Thyroid gland (tissue), 4 donors: ENCODE data around the gene IL26. TPM values are rescaled to one million over a fixed set of nuclear protein-coding genes. Genes with fewer than 3 reads are reported as not detected.

Experiments used
- DNase-seq, 2 donors: peaks; one replicate each; pipeline ENCODE4 v3.0.0-alpha.2; 2019
- H3K27ac ChIP-seq, 3 donors: fragments of 200-600 bp; sonication (generic); 1 replicate in 2 of 3; 2 replicates in 1 of 3; pipeline ENCODE4 v1.5.1; 2016 to 2019; ENCODE audit warnings: mild to moderate bottlenecking in 1 of 3, moderate library complexity in 1 of 3
- H3K27me3 ChIP-seq: fragments of 200-600 bp; sonication (generic); one replicate; pipeline ENCODE4 v1.5.1; 2019
- H3K36me3 ChIP-seq, 2 donors: fragments of 200-600 bp; sonication (generic); one replicate each; pipeline ENCODE4 v1.5.1; 2016 to 2019
- H3K4me1 ChIP-seq, 2 donors: fragments of 200-600 bp; sonication (generic); one replicate each; pipeline ENCODE4 v1.5.1; 2017 to 2019
- H3K4me3 ChIP-seq, 3 donors: fragments of 200-600 bp; sonication (generic); replicated peaks in 1 of 3; 1 replicate in 2 of 3; 2 replicates in 1 of 3; pipeline ENCODE4 v1.5.1; 2016; ENCODE audit warnings: mild to moderate bottlenecking in 1 of 3
- H3K9me3 ChIP-seq: fragments of 200-600 bp; sonication (generic); one replicate; pipeline ENCODE4 v1.5.1; 2017
- POLR2A ChIP-seq, 2 donors: fragments of 450-650 bp; IDR thresholded peaks; one replicate each; pipeline ENCODE4 v1.6.1; 2017; ENCODE audit warnings: antibody characterized with exemption in 2 of 2, mild to moderate bottlenecking in 2 of 2, moderate library complexity in 1 of 2
- WGBS, 2 donors: methylation state at CpG; one replicate each; pipeline ENCODE4 v1.1.5; 2017; 5-methylcytosine and 5-hydroxymethylcytosine counted together
- intact Hi-C: fragments of 100-400 bp; cut with DNase I; formaldehyde crosslinking; loops from one replicate; pipeline ENCODE4 v1.15.1; 2023
- total RNA-seq, 4 donors: library from RNA; depleted of rRNA; stranded (reverse); fragments of >200 nt; gene quantifications; one replicate each; pipeline ENCODE4 v1.2.3, GENCODE V29; 2016
- TF ChIP-seq, protein P1 (sequence below), 6 experiments: fragments of 200-600 bp in 3 of 6; fragments of 450-650 bp in 3 of 6; sonication (generic) in 3 of 6; IDR thresholded peaks; one replicate each; pipeline ENCODE4 v1.5.1; 2016 to 2019; ENCODE audit warnings: antibody characterized with exemption in 6 of 6, mild to moderate bottlenecking in 2 of 6, inconsistent platforms in 1 of 6, moderate library complexity in 1 of 6

Gene IL26
- total RNA-seq, 4 donors from 2014 or later = not detected

DNA sequence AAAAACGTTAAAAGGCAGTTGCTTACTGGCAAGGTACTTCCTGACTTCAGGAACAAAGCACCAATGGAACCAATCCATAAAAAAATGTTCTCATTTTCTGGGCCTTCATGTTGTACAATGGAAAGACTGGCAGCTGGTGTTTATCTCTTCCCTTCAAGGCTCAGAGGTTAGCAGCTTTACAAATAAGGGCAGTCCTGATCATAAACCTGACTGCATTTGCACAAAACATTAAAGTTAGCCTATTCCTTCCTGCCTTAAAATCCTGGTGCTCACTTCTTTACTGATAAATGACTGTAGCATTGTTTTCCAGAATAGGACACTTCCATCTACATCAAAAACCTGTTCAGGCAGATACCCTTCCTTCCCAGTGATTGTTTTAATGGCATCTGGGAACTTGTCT is 19.2 kb downstream of the IL26 start:
- WGBS, 2 donors = 42 to 64% methylated on average over 1 of the region's 1 CpG
- no peak for TF ChIP-seq POLR2A (IDR thresholded peaks at IDR 0.05)
- TF ChIP-seq, protein P1, sequence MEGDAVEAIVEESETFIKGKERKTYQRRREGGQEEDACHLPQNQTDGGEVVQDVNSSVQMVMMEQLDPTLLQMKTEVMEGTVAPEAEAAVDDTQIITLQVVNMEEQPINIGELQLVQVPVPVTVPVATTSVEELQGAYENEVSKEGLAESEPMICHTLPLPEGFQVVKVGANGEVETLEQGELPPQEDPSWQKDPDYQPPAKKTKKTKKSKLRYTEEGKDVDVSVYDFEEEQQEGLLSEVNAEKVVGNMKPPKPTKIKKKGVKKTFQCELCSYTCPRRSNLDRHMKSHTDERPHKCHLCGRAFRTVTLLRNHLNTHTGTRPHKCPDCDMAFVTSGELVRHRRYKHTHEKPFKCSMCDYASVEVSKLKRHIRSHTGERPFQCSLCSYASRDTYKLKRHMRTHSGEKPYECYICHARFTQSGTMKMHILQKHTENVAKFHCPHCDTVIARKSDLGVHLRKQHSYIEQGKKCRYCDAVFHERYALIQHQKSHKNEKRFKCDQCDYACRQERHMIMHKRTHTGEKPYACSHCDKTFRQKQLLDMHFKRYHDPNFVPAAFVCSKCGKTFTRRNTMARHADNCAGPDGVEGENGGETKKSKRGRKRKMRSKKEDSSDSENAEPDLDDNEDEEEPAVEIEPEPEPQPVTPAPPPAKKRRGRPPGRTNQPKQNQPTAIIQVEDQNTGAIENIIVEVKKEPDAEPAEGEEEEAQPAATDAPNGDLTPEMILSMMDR (IDR thresholded peaks at IDR 0.05) = no peak
- intact Hi-C loops = no loop called here
- H3K9me3 ChIP-seq = no peaks in the 10 kb centered on the region
- no peaks in the 10 kb centered on the region for H3K36me3 ChIP-seq
- DNase-seq = no peak
- no peaks in the 10 kb centered on the region for H3K4me1 ChIP-seq
- H3K27me3 ChIP-seq = no peaks in the 10 kb centered on the region
- H3K27ac ChIP-seq = no peak overlapping the region
- no peak overlapping the region for H3K4me3 ChIP-seq

DNA sequence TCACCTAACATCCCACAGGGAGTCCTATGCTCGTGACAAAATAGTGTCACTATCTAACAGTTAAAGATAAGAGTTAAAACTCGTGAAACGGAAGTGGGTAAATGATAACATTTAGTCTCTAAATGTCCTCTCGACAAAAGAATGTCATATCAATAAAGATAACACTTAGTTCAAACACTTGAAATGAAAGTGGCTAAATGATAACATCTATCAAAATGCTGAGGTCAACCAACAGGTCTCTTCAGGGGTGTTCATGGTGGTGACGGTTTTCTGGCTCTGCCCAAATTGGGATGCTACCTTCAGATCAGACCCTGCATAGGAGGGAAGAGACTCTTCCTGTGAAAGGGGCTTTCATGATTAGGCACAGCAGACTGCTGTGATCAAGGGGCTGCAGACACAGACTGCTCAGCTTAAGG is 22.1 kb downstream of the IL26 start:
- Histone ChIP-seq H3K36me3 (no peaks in the 10 kb centered on the region), H3K4me3 (no peak overlapping the region), H3K27me3 (no peaks in the 10 kb centered on the region), H3K27ac (no peak overlapping the region), H3K9me3 (no peaks in the 10 kb centered on the region), H3K4me1 (no peaks in the 10 kb centered on the region)
- TF ChIP-seq POLR2A (IDR thresholded peaks at IDR 0.05) = no peak
- TF ChIP-seq, protein P1 (IDR thresholded peaks at IDR 0.05) = no peak
- 57% methylated on average over 5 of the region's 5 CpGs for WGBS, 2 donors
- intact Hi-C loops = no loop called here
- no peak for DNase-seq

DNA sequence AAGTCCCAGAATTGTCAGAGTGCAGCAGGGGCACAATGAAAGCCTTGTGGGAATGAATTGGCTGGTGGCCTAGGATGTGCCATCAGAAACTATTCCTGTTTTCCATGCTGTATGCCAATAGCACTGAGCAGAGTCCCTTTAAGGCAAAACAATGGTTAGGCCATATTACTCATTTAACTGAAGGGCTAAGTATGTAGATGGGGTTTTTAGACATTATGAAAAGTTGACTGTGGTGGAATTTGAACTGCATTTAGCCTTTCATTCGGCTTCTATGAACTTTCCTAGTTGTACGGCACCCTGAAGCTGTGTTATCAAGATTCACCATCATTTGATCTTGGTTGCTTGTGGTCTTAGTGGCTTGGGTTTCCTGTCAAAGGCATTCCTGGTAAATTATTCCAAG is 24.8 kb downstream of the IL26 start:
- no peaks in the 10 kb centered on the region for H3K4me1 ChIP-seq
- H3K36me3 ChIP-seq = no peaks in the 10 kb centered on the region
- H3K4me3 ChIP-seq = no peak overlapping the region
- intact Hi-C loops = no loop called here
- no peaks in the 10 kb centered on the region for H3K27me3 ChIP-seq
- H3K9me3 ChIP-seq = no peaks in the 10 kb centered on the region
- 80 to 91% methylated on average over 2 of the region's 2 CpGs for WGBS, 2 donors
- DNase-seq = no peak
- TF ChIP-seq POLR2A (IDR thresholded peaks at IDR 0.05) = no peak
- TF ChIP-seq, protein P1 (IDR thresholded peaks at IDR 0.05) = no peak
- H3K27ac ChIP-seq = no peak overlapping the region

DNA sequence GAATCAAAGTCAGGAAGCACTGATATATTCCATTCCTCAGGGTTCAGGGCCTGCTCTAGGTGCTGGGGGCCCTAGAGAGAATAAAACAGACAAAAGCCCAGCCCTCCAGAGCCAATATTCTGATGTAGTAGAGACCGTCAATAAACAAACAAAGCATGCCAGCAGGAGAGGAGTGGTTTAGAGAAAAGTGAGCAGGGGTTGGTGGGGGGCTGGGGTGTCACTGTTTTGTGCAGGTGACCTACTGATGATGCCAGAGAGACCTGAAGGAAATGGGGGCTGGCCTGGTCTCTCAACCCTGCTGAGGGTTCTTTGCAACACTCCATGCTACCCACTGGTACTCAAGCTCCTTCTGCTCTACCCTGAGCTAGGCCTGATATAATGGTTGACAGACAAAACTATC is 26.5 kb downstream of the IL26 start:
- TF ChIP-seq, protein P1 (IDR thresholded peaks at IDR 0.05) = no peak
- no peak for TF ChIP-seq POLR2A (IDR thresholded peaks at IDR 0.05)

DNA sequence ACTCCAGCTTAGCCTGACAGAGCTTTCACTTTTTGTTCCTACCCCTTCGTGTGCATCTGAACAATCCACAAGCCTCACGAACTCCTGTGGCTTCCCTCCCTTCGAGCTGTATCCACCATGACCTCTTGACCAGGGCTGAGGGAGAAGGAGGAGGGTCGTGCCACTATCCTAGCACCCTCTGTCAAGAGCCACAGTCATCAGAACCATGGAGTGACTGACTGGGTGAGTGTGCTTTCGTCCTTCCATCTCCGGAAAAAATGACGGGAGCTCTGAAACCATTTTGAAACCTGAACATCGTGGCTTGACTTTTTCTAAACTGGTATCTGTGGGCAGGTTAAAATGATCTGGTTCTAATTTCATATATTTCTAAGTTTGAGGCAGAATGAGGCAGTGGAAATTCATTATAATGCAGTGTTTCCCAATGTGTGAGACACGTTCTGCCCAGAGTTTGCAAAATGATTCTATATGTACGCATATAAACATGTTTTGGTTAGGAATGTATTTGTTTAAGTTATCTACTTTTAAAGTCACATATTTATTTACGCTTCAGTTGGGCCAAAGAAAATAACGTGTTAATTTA is 27.0 kb downstream of the IL26 start:
- Histone ChIP-seq H3K4me1 (no peaks in the 10 kb centered on the region), H3K36me3 (no peaks in the 10 kb centered on the region), H3K9me3 (no peaks in the 10 kb centered on the region), H3K27me3 (no peaks in the 10 kb centered on the region), H3K27ac (no peak overlapping the region), H3K4me3 (no peak overlapping the region)
- no peak for TF ChIP-seq POLR2A (IDR thresholded peaks at IDR 0.05)
- TF ChIP-seq, protein P1 (IDR thresholded peaks at IDR 0.05) = no peak
- DNase-seq = no peak
- 78 to 81% methylated on average over 12 of the region's 12 CpGs for whole genome bisulfite sequencing, 2 donors
- intact Hi-C loops = no loop called here

More for the DNA sequence above, 26.5 kb downstream of the IL26 start:
- Histone ChIP-seq H3K27me3 (no peaks in the 10 kb centered on the region), H3K9me3 (no peaks in the 10 kb centered on the region), H3K4me1 (no peaks in the 10 kb centered on the region), H3K4me3 (no peak overlapping the region), H3K36me3 (no peaks in the 10 kb centered on the region), H3K27ac (no peak overlapping the region)
- intact Hi-C loops = no loop called here
- 94 to 97% methylated on average over 1 of the region's 1 CpG for WGBS, 2 donors
- DNase-seq = no peak
